T follicular helper cell (primary cell): ENCODE results near the gene EEF1AKMT4.

Experiments
- DNase-seq: peaks from one replicate; pipeline ENCODE4 v3.0.0-alpha.2; 2020; ENCODE audit warnings: low read depth
- total RNA-seq, 2 experiments: gene quantifications; one replicate each; lab custom pipeline; 2026; lab: John Stamatoyannopoulos, UW

EEF1AKMT4 gene
- total RNA-seq = 1.8 to 7.5 reads per million in 2 experiments

- peak; percentile 93 for DNase-seq
Observed at GRCh38 chr3:184249412-184250166, at the start of gene EEF1AKMT4. EEF1AKMT4 (plus strand) TSS chr3:184249672; CDS start chr3:184249695, 23 bp downstream.

- DNase-seq = no peak
Observed at GRCh38 chr3:184200825-184201224, 48.6 kb upstream of the EEF1AKMT4 start.

GRCh38 chr3:184203526-184203925 lies 45.9 kb upstream of the EEF1AKMT4 start:
- no peak for DNase-seq

GRCh38 chr3:184209146-184209923 lies 40.1 kb upstream of the EEF1AKMT4 start:
- DNase-seq = no peak

- DNase-seq = no peak
Observed at GRCh38 chr3:184211297-184211696, 38.2 kb upstream of the EEF1AKMT4 start.

GRCh38 chr3:184211718-184212117 lies 37.8 kb upstream of the EEF1AKMT4 start:
- no peak for DNase-seq

GRCh38 chr3:184218814-184219213 lies 30.7 kb upstream of the EEF1AKMT4 start:
- no peak for DNase-seq

GRCh38 chr3:184222521-184222920 lies 27.0 kb upstream of the EEF1AKMT4 start:
- no peak for DNase-seq

GRCh38 chr3:184223946-184224345 lies 25.5 kb upstream of the EEF1AKMT4 start:
- DNase-seq = no peak

- peak; percentile 32 for DNase-seq
Observed at GRCh38 chr3:184227481-184227935, 22.0 kb upstream of the EEF1AKMT4 start.

- DNase-seq = no peak
Observed at GRCh38 chr3:184228376-184229137, 20.9 kb upstream of the EEF1AKMT4 start.

GRCh38 chr3:184229394-184230080 lies 19.9 kb upstream of the EEF1AKMT4 start, which contains the start of gene VWA5B2:
VWA5B2 (plus strand) TSS chr3:184229585; CDS start chr3:184230529, 944 bp downstream.
- DNase-seq = peak; percentile 63

GRCh38 chr3:184230081-184230602 lies 19.3 kb upstream of the EEF1AKMT4 start:
- no peak for DNase-seq

GRCh38 chr3:184230603-184231528 lies 18.6 kb upstream of the EEF1AKMT4 start:
- DNase-seq = no peak

GRCh38 chr3:184231671-184232070 lies 17.8 kb upstream of the EEF1AKMT4 start:
- DNase-seq = no peak

- no peak for DNase-seq
Observed at GRCh38 chr3:184233127-184233843, 16.2 kb upstream of the EEF1AKMT4 start.

GRCh38 chr3:184234224-184234623 lies 15.2 kb upstream of the EEF1AKMT4 start:
- DNase-seq = no peak

GRCh38 chr3:184234671-184235380 lies 14.6 kb upstream of the EEF1AKMT4 start:
- no peak for DNase-seq
